ENCODE data around the gene CDC16. TPM values are rescaled to one million over a fixed set of nuclear protein-coding genes. Genes with fewer than 3 reads are reported as not detected.
"Not testable (repeated sequence)": the region's sequence is repeated elsewhere in the genome, so short reads cannot be mapped to it uniquely, and the experiment has no call there.

The CDC16 gene
- total RNA-seq, 1 experiment from 2014 or later: 57.6 TPM

GRCh38 chr13:114227528-114227927 lies 7.2 kb upstream of the CDC16 start:
- DNase-seq (ENCODE audit: low read depth): no peak

- no peak for DNase-seq (ENCODE audit: low read depth)
Measured at GRCh38 chr13:114228176-114228575, 6.5 kb upstream of the CDC16 start.

DNA sequence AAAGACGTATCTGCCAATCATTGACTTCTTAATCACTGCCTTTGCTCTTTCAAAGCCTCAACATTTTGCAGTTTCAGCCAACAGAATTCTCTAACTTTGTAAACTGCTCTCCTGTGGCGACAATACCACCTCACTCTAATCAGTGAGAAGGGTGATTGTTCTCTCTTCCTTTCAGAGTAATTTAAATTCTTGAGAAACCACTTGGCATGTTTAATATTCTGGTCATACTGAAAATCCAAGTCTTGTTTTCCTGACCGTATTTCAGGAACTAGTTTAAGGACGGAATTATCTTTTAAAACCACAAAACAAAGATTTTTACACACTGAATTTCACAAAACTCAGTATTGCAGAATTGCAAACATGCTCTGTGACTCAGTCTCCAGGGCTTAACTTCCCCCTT lies 5.2 kb upstream of the CDC16 start:
- no peak for DNase-seq (ENCODE audit: low read depth)

GRCh38 chr13:114230117-114230516 lies 4.6 kb upstream of the CDC16 start:
- no peak for DNase-seq (ENCODE audit: low read depth)

DNA sequence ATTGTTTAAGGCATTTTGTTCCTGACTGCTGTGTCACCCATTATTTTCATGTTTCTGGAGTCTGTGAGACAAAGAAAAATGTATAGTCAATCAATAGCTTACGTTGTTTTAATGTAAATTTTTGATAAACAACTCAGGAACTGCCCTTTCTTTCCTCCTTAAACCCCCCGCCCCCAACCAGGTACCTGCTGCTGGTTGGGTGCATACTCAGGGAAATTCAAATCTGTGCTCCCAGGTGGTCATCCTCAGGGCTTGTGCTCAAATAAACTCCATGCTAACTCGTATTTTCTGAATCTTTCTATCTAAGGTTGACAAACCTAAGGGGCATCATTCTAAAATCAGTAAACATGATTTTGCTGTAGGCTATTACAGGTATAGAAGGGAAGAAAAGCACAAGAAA lies 4.1 kb upstream of the CDC16 start:
- no peak for DNase-seq (ENCODE audit: low read depth)

DNA sequence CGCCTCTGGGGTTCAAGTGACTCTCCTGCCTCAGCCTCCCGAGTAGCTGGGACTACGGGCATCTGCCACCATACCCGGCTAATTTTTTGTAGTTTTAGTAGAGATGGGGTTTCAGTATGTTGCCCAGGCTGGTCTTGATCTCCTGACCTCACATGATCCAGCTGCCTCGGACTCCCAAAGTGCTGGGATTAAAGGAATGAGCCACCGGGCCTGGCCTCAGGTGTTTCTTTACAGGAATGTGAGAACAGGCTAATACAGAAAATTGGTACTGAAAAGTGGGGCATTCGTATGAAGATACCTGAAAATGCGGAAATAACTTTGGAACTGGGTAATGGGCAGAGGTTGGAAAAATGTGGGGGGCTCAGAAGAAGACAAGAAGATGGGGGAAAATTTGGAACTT lies 2.8 kb upstream of the CDC16 start:
- DNase-seq (ENCODE audit: low read depth): no peak

GRCh38 chr13:114234266-114234644 lies 442 bp upstream of the CDC16 start:
- no peak for DNase-seq (ENCODE audit: low read depth)

GRCh38 chr13:114235697-114236096 lies 1.0 kb downstream of the CDC16 start:
- no peak for DNase-seq (ENCODE audit: low read depth)

- no peak for DNase-seq (ENCODE audit: low read depth)
Measured at GRCh38 chr13:114236227-114236626, 1.5 kb downstream of the CDC16 start.

DNA sequence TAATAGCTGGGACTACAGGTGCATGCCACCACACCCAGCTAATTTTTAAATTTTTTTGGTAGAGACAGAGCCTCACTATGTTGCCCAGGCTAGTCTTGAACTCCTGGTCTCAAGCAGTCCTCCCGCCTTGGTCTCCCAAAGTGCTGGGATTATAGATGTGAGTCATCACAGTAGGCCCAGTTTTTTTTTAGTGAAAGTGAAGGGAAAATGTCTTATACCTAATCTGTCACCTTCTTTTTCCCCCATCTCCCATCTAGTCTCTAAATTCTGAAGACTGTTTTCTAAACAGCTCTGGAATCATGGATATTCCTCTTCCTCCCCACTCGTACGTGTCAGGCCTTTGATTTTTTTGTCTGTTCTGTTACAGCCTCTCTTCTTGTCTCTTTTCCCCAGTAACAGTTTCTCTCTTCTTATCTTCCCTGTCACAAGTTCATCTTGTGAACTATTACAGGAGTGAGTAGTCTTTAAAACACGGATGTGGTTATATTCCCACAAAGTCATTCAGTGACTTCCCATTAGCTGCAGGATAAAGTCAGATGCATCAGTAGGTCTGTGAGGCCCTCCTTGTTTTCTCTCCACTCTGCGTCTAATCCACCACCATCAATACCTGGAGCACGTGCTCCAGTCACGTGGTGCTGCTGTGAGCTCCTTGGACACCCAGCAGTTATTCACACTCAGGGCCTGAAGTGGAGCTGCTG lies 2.9 kb downstream of the CDC16 start:
- no peak for DNase-seq (ENCODE audit: low read depth)

- no peak for DNase-seq (ENCODE audit: low read depth)
Measured at GRCh38 chr13:114241918-114242317, 7.2 kb downstream of the CDC16 start.

DNA sequence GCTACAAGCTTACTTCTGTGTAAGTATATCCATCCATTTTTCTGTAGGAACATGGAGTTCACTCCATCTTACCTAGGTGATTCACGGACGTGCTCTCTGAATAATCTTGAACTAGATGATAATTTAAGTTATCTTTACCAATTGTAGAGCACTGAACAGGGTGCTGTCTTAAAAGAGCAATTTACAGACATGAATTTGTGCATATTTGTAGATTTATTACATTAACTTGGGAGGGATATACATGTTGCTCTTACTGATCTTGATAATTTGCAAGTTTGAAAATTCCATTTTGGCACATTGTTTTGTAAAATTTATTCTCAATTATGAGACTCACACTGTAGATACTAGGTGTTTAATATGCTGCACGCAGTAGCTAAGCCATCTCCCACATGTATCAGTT lies 9.3 kb downstream of the CDC16 start:
- no peak for DNase-seq (ENCODE audit: low read depth)

GRCh38 chr13:114244637-114245036 lies 9.9 kb downstream of the CDC16 start:
- no peak for DNase-seq (ENCODE audit: low read depth)

GRCh38 chr13:114248011-114248410 lies 13.3 kb downstream of the CDC16 start:
- no peak for DNase-seq (ENCODE audit: low read depth)

- DNase-seq (ENCODE audit: low read depth): no peak
Measured at GRCh38 chr13:114249077-114249476, 14.4 kb downstream of the CDC16 start.

DNA sequence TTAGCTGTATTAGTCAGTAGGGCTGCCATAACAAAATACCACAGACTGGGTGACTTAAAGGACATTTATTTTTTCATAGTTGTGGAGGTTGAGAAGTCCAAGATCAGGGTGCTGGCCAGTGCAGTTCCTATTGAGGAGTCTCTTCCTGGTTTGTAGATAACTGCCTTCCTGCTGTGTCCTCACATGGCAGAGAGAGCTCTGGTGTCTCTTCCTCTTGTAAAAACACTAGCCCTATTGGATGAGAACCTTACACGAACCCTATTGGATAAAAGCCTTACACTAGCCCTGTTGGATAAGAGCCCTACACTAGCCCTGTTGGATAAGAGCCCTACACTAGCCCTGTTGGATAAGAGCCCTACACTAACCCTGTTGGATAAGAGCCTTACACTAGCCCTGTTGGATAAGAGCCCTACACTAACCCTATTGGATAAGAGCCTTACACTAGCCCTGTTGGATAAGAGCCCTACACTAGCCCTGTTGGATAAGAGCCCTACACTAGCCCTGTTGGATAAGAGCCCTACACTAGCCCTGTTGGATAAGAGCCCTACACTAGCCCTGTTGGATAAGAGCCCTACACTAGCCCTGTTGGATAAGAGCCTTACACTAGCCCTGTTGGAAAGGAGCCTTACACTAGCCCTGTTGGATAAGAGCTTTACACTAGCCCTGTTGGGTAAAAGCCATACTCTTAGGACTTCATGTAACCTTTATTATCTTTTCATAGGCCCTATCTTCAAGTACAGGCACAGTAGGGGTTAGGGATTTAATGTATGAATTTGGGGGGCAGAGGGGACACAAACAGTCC lies 17.1 kb downstream of the CDC16 start:
- not testable (repeated sequence) for DNase-seq (ENCODE audit: low read depth)

DNA sequence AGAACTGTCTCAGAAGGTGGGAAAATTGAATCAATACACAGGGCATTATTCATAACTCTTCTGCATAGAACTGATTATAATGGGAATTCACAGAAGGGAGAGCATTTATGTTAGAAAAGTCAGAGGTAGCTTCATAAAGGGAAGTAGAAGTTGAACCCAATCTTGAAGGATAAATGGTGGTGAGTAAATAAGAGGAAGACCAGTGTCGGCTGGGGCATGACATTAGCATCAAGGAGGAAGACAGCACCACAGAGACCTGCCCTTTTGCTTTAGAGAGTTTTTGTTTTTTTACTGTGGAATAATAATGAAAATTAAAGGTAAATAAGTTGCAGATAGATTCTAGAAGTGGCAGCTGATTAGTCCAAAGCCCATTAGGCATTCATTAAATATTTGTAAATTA lies 21.9 kb downstream of the CDC16 start:
- DNase-seq (ENCODE audit: low read depth): no peak

DNA sequence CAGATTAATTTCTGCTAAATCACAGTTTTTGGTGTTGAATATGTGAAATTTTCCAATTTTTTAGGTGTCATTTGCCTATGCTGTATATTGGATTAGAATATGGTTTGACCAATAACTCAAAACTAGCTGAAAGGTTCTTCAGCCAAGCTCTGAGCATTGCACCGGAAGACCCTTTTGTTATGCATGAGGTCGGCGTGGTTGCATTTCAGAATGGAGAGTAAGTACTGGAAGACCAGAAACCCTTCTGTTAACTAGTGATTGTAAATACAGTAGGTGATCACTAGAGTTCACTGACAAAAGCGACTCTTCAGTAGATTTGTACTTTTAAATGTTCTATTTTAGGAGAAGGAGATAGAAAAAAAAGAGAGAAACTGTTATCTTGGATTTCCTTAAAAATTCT lies 22.3 kb downstream of the CDC16 start:
- no peak for DNase-seq (ENCODE audit: low read depth)

GRCh38 chr13:114258589-114258988 lies 23.9 kb downstream of the CDC16 start:
- DNase-seq (ENCODE audit: low read depth): no peak

DNA sequence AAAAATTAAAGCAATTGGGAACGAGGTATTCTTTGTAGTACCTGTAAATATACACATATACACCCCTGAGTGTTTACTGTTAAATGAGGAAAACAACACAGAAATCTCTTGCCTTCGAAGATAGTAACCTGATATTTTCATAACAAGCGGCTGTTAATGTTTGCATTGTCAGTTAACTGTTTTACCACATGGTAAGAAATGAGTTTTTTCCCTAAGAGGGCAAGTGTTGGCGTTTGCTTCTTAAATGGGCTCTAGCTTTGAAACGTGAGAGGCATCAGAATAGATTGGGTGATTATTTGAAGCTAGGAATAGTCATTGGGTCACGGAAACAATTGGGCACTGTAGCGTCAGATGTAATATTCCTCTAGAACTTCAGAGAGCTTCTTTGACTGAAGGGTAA lies 24.7 kb downstream of the CDC16 start:
- no peak for DNase-seq (ENCODE audit: low read depth)

DNA sequence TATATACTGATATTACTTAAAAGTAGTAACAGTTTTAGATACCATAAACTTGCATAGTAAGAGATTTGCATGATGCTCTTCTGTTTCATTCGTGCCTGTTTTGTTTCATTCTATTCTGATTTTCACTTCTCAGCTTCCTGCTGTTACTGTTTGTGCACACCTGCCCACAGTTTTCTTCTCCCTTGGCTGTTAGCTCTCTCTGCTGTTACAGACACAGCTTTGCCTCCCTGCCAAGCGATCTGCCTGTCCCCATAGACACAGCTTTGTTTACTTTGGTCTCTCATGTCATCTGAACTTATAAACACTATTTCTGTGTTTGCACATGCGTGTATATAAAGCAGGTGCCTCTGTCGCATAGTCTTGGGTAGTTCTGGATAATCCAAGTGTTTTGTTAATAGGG lies 25.3 kb downstream of the CDC16 start:
- DNase-seq (ENCODE audit: low read depth): no peak

- no peak for DNase-seq (ENCODE audit: low read depth)
Measured at GRCh38 chr13:114260814-114261213, 26.1 kb downstream of the CDC16 start.

- no peak for DNase-seq (ENCODE audit: low read depth)
Measured at GRCh38 chr13:114261328-114261965, 26.8 kb downstream of the CDC16 start.
